ENCODE data around the gene PARP9.
"Not testable (repeated sequence)": the region's sequence is repeated elsewhere in the genome, so short reads cannot be mapped to it uniquely, and the experiment has no call there.

PARP9 gene

GRCh38 chr3:122572940-122573412 lies 8.9 kb upstream of the PARP9 start:
- DNase-seq: peak; percentile 85

- DNase-seq: no peak
Observed at GRCh38 chr3:122568755-122569154, 4.7 kb upstream of the PARP9 start.

GRCh38 chr3:122568131-122568530 lies 4.0 kb upstream of the PARP9 start:
- not testable (repeated sequence) for DNase-seq

GRCh38 chr3:122563717-122564025 lies 429 bp downstream of the PARP9 start:
- no peak for DNase-seq

- no peak for DNase-seq
Observed at GRCh38 chr3:122562923-122563716, 980 bp downstream of the PARP9 start.

GRCh38 chr3:122560680-122561079 lies 3.4 kb downstream of the PARP9 start:
- peak; percentile 56 for DNase-seq

GRCh38 chr3:122559906-122560305 lies 4.2 kb downstream of the PARP9 start:
- no peak for DNase-seq

- DNase-seq: no peak
Observed at GRCh38 chr3:122558605-122559004, 5.5 kb downstream of the PARP9 start.

GRCh38 chr3:122557356-122557755 lies 6.7 kb downstream of the PARP9 start:
- DNase-seq: no peak

GRCh38 chr3:122555275-122556071 lies 8.6 kb downstream of the PARP9 start:
- no peak for DNase-seq

- no peak for DNase-seq
Observed at GRCh38 chr3:122553171-122553570, 10.9 kb downstream of the PARP9 start.

- DNase-seq: no peak
Observed at GRCh38 chr3:122548619-122549018, 15.5 kb downstream of the PARP9 start.

- DNase-seq: no peak
Observed at GRCh38 chr3:122548076-122548475, 16.0 kb downstream of the PARP9 start.

GRCh38 chr3:122546151-122546550 lies 17.9 kb downstream of the PARP9 start:
- no peak for DNase-seq

- DNase-seq: peak; percentile 55
Observed at GRCh38 chr3:122538956-122539490, 25.1 kb downstream of the PARP9 start.

- no peak for DNase-seq
Observed at GRCh38 chr3:122536632-122537001, 27.5 kb downstream of the PARP9 start.

- no peak for DNase-seq
Observed at GRCh38 chr3:122535964-122536631, 28.0 kb downstream of the PARP9 start.

GRCh38 chr3:122533931-122534334 lies 30.2 kb downstream of the PARP9 start:
- peak; percentile 78 for DNase-seq

- no peak for DNase-seq
Observed at GRCh38 chr3:122533480-122533879, 30.6 kb downstream of the PARP9 start.

GRCh38 chr3:122530164-122530563 lies 33.9 kb downstream of the PARP9 start:
- DNase-seq: no peak

GRCh38 chr3:122523317-122523716 lies 40.8 kb downstream of the PARP9 start:
- no peak for DNase-seq

GRCh38 chr3:122520861-122521260 lies 43.2 kb downstream of the PARP9 start:
- DNase-seq: no peak

GRCh38 chr3:122519693-122520092 lies 44.4 kb downstream of the PARP9 start:
- DNase-seq: peak; percentile 48
